GM19468 (cell line): ENCODE measurements around the gene PAEP.

Source experiments
- ATAC-seq: cut with Tn5 transposase; IDR thresholded peaks from one replicate; pipeline ENCODE4 v1.9.1; 2021; ENCODE audit warnings: mild to moderate bottlenecking, moderate library complexity, moderate number of reproducible peaks; ENCODE audit not compliant: unreplicated experiment; ENCODE audit errors: extremely low read depth

Gene PAEP

GRCh38 chr9:135611875-135612209 lies 50.3 kb downstream of the PAEP start:
- ATAC-seq = no peak

- no peak for ATAC-seq
These were observed 50.9 kb downstream of the PAEP start for GRCh38 chr9:135612437-135612836.

GRCh38 chr9:135612981-135613910 lies 51.7 kb downstream of the PAEP start:
- ATAC-seq = no peak

- no peak for ATAC-seq
These were observed 52.6 kb downstream of the PAEP start for GRCh38 chr9:135613946-135614805.

GRCh38 chr9:135614821-135615665 lies 53.5 kb downstream of the PAEP start:
- no peak for ATAC-seq

GRCh38 chr9:135615666-135616618 lies 54.4 kb downstream of the PAEP start:
- ATAC-seq = no peak
